BJ (cell line): ENCODE measurements around the gene AMACR. TPM values are rescaled to one million over a fixed set of nuclear protein-coding genes. Genes with fewer than 3 reads are reported as not detected.

ENCODE experiments used
- CTCF ChIA-PET: fragments of 350-600 bp; formaldehyde crosslinking; extraction: SDS; loops from one replicate; lab custom pipeline; 2021; ENCODE audit warnings: antibody characterized with exemption, inconsistent platforms; lab: Yijun Ruan, JAX
- POLR2A ChIA-PET: fragments of 300-600 bp; sonication (Branson Sonifier 250); formaldehyde crosslinking; extraction: SDS; loops from one replicate; lab custom pipeline; 2021; ENCODE audit warnings: antibody characterized with exemption; lab: Charles Lee
- DNase-seq: peaks from one replicate; pipeline ENCODE4 v3.0.0-alpha.2; 2011; ENCODE audit warnings: low read depth
- H3K27me3 ChIP-seq: 2 replicates; pipeline ENCODE4 v1.6.0; 2011; ENCODE audit warnings: low read length; ENCODE audit not compliant: control insufficient read depth, insufficient read depth
- H3K36me3 ChIP-seq: 2 replicates; pipeline ENCODE4 v1.5.1; 2011; ENCODE audit warnings: low read length; ENCODE audit not compliant: control insufficient read depth, insufficient read depth
- H3K4me3 ChIP-seq: 2 replicates; pipeline ENCODE4 v1.5.1; 2011; ENCODE audit warnings: low read depth, mild to moderate bottlenecking, control low read depth, low read length
- CTCF ChIP-seq: IDR thresholded peaks from 2 replicates; pipeline ENCODE4 v1.5.1; 2011; ENCODE audit warnings: low read depth, mild to moderate bottlenecking, control low read depth, inconsistent platforms, low read length, moderate library complexity; ENCODE audit not compliant: insufficient read depth
- polyA minus RNA-seq: library from RNA; depleted of rRNA, polyadenylated mRNA; stranded (reverse); fragments of >200 nt; gene quantifications from 2 replicates; pipeline ENCODE4 v1.2.3, GENCODE V29; 2011; rRNA and poly(A)+ RNA removed
- polyA plus RNA-seq: library from polyadenylated mRNA; depleted of rRNA; stranded (reverse); fragments of >200 nt; gene quantifications from 2 replicates; pipeline ENCODE4 v1.2.3, GENCODE V29; 2011; rRNA removed

AMACR gene
- polyA plus RNA-seq (7.1 and 11.2 TPM in 2 replicates), polyA minus RNA-seq (2.5 and 3.0 TPM in 2 replicates)

GRCh38 chr5:34007621-34008600 lies at the start of gene AMACR:
TSS of gene AMACR (minus strand) at chr5:34008050. CDS start at chr5:34008019, 31 bp downstream.
- CTCF ChIA-PET, result interaction anchor here (0.6 to 0.9 kb wide), 2 partner anchors 11 to 612 kb away, joined by 3 to 4 read pairs; no protein-coding TSS in a partner anchor

GRCh38 chr5:34057569-34057968 lies 49.7 kb upstream of the AMACR start:
- DNase-seq, result no peak
- no peak for TF ChIP-seq CTCF
- Histone ChIP-seq H3K36me3 (no peaks in the 10 kb centered on the region), H3K4me3 (no peak overlapping the region), H3K27me3 (no peaks in the 10 kb centered on the region)
- ChIA-PET POLR2A (no interaction called here), CTCF (interaction anchor here (1.2 kb wide), 1 partner anchor 10 kb away, joined by 3 read pairs; no protein-coding TSS in a partner anchor)

More at GRCh38 chr5:34007621-34008600, at the start of gene AMACR:
- 0 out of 2 replicates have a peak, but pooled peaks have one; percentile 1 for TF ChIP-seq CTCF
- Histone ChIP-seq H3K4me3 (peak within 1 kb of the TSS; percentile 59), H3K36me3 (peaks cover 1% of the 10 kb centered on the region; the same call in 1 of the 2 replicates), H3K27me3 (no peaks in the 10 kb centered on the region)
- peak; percentile 85 for DNase-seq
- POLR2A ChIA-PET, result interaction anchor here (0.5 to 0.7 kb wide), 3 partner anchors 564 to 896 kb away, joined by 3 to 9 read pairs (median 6); no protein-coding TSS in a partner anchor

GRCh38 chr5:34057118-34057517 lies 49.3 kb upstream of the AMACR start:
- Histone ChIP-seq H3K4me3 (no peak overlapping the region), H3K36me3 (no peaks in the 10 kb centered on the region), H3K27me3 (no peaks in the 10 kb centered on the region)
- ChIA-PET POLR2A (no interaction called here), CTCF (no interaction called here)
- no peak for TF ChIP-seq CTCF
- no peak for DNase-seq

GRCh38 chr5:34055667-34056066 lies 47.8 kb upstream of the AMACR start:
- POLR2A ChIA-PET, result no interaction called here

More at GRCh38 chr5:34055667-34056066, 47.8 kb upstream of the AMACR start:
- DNase-seq, result no peak
- CTCF ChIA-PET, result interaction anchor here (0.5 to 1.8 kb wide), 2 partner anchors 42 to 43 kb away, joined by 3 to 4 read pairs; no protein-coding TSS in a partner anchor
- no peak overlapping the region for H3K4me3 ChIP-seq
- no peaks in the 10 kb centered on the region for H3K27me3 ChIP-seq
- no peak for TF ChIP-seq CTCF
- H3K36me3 ChIP-seq, result no peaks in the 10 kb centered on the region
